LNCAP (cell line): ENCODE measurements around the gene SLC66A2.

Source experiments
- TF ChIP-seq, protein P1 (sequence below): fragments of 450-650 bp; IDR thresholded peaks from 2 replicates; pipeline ENCODE4 v1.5.1; 2017; ENCODE audit warnings: mild to moderate bottlenecking

SLC66A2 gene

GRCh38 chr18:79883461-79884293, 67.8 kb downstream of the SLC66A2 start:
- TF ChIP-seq, protein P1, sequence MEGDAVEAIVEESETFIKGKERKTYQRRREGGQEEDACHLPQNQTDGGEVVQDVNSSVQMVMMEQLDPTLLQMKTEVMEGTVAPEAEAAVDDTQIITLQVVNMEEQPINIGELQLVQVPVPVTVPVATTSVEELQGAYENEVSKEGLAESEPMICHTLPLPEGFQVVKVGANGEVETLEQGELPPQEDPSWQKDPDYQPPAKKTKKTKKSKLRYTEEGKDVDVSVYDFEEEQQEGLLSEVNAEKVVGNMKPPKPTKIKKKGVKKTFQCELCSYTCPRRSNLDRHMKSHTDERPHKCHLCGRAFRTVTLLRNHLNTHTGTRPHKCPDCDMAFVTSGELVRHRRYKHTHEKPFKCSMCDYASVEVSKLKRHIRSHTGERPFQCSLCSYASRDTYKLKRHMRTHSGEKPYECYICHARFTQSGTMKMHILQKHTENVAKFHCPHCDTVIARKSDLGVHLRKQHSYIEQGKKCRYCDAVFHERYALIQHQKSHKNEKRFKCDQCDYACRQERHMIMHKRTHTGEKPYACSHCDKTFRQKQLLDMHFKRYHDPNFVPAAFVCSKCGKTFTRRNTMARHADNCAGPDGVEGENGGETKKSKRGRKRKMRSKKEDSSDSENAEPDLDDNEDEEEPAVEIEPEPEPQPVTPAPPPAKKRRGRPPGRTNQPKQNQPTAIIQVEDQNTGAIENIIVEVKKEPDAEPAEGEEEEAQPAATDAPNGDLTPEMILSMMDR = no peak

GRCh38 chr18:79882522-79883241, 68.8 kb downstream of the SLC66A2 start:
- TF ChIP-seq, protein P1 = no peak

DNA sequence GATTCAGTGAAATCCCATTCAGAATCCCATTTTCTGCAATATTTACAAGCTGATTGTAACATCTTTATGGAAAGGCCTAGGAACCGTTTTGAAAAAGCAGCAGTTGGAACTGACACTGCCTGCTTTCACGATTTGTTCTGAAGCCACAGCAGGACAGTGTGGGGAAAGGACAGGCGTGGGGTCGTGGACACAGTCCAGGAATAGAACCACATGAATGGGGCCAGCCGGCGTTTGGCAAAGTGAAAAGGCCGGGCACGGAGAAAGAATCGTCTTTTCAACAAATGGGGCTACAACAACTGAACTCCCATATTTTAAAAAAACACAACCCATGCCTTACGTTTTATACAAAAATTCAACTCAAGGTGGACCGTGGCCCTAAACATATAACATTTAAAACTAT, 69.8 kb downstream of the SLC66A2 start:
- TF ChIP-seq, protein P1 = no peak

GRCh38 chr18:79879566-79879965, 71.9 kb downstream of the SLC66A2 start:
- TF ChIP-seq, protein P1 = no peak

GRCh38 chr18:79878741-79879378, 72.6 kb downstream of the SLC66A2 start:
- TF ChIP-seq, protein P1 = no peak

GRCh38 chr18:79877163-79878091, 74.0 kb downstream of the SLC66A2 start:
- TF ChIP-seq, protein P1 = no peak

- TF ChIP-seq, protein P1 = no peak
These were observed 75.0 kb downstream of the SLC66A2 start for GRCh38 chr18:79876497-79876896.
